SK-N-SH (cell line): ENCODE data around the gene POLN. TPM values are rescaled to one million over a fixed set of nuclear protein-coding genes. Genes with fewer than 3 reads are reported as not detected.

Experiments used
- CTCF ChIA-PET: fragments of 300-600, 350-600 bp; formaldehyde crosslinking; extraction: SDS; loops from one replicate; lab custom pipeline; 2021; lab: Yijun Ruan, JAX
- POLR2A ChIA-PET: fragments of 350-600 bp; sonication (Branson Sonifier 250); formaldehyde crosslinking; extraction: SDS; loops from one replicate; lab custom pipeline; 2020; ENCODE audit warnings: antibody characterized with exemption, inconsistent platforms; lab: Yijun Ruan, JAX
- DNase-seq: peaks from one replicate; pipeline ENCODE4 v3.0.0; 2012
- H2AFZ ChIP-seq: fragments of 200-600 bp; sonication (generic); 2 replicates; pipeline ENCODE4 v1.8.1; 2016; ENCODE audit warnings: antibody characterized with exemption, mild to moderate bottlenecking, low read depth
- H3F3A ChIP-seq: fragments of 200-600 bp; sonication (generic); replicated peaks from 2 replicates; pipeline ENCODE3; 2016; ENCODE audit warnings: antibody characterized with exemption, mild to moderate bottlenecking; ENCODE audit not compliant: insufficient read depth
- H3K27ac ChIP-seq, 2 experiments: fragments of 200-500 bp in 1 of 2; fragments of 200-600 bp in 1 of 2; sonication (Bioruptor generic) in 1 of 2; sonication (generic), shearing (Covaris generic) in 1 of 2; 2 replicates each; pipeline versions ENCODE4 v1.5.1 to v1.6.1; 2014 to 2016; ENCODE audit warnings: low read depth in 2 of 2, inconsistent platforms in 1 of 2, low read length in 1 of 2, mild to moderate bottlenecking in 1 of 2, mixed read lengths in 1 of 2
- H3K27me3 ChIP-seq: fragments of 200-600 bp; sonication (generic), shearing (Covaris generic); 2 replicates; pipeline ENCODE4 v1.6.1; 2016; ENCODE audit warnings: mixed run types; ENCODE audit not compliant: insufficient read depth
- H3K36me3 ChIP-seq, 2 experiments: fragments of 200-500 bp in 1 of 2; fragments of 200-600 bp in 1 of 2; sonication (Bioruptor generic) in 1 of 2; sonication (generic) in 1 of 2; replicated peaks in 1 of 2; 2 replicates each; pipeline versions ENCODE3 to v1.5.1; 2014 to 2016; ENCODE audit warnings: low read length in 1 of 2, mild to moderate bottlenecking in 1 of 2; ENCODE audit not compliant: insufficient read depth in 2 of 2, control insufficient read depth in 1 of 2
- H3K4me1 ChIP-seq, 2 experiments: fragments of 200-500 bp in 1 of 2; fragments of 200-600 bp in 1 of 2; sonication (Bioruptor generic) in 1 of 2; sonication (generic), shearing (Covaris generic) in 1 of 2; 2 replicates each; pipeline versions ENCODE4 v1.5.1 to v1.6.1; 2014 to 2016; ENCODE audit warnings: low read depth in 1 of 2, low read length in 1 of 2, mixed run types in 1 of 2; ENCODE audit not compliant: insufficient read depth in 2 of 2, control insufficient read depth in 1 of 2
- H3K4me2 ChIP-seq: fragments of 200-600 bp; sonication (generic), shearing (Covaris generic); 2 replicates; pipeline ENCODE4 v1.6.1; 2017; ENCODE audit warnings: mixed run types
- H3K4me3 ChIP-seq, 2 experiments: fragments of 200-500 bp in 1 of 2; fragments of 200-600 bp in 1 of 2; sonication (Bioruptor generic) in 1 of 2; sonication (generic), shearing (Covaris generic) in 1 of 2; 2 replicates each; pipeline versions ENCODE4 v1.5.1 to v1.8.1; 2014 to 2016; ENCODE audit warnings: low read depth in 2 of 2, inconsistent platforms in 1 of 2, low read length in 1 of 2, mild to moderate bottlenecking in 1 of 2, mixed read lengths in 1 of 2, moderate library complexity in 1 of 2
- H3K79me2 ChIP-seq: fragments of 200-600 bp; sonication (generic); 2 replicates; pipeline ENCODE4 v1.8.1; 2017; ENCODE audit warnings: mild to moderate bottlenecking; ENCODE audit not compliant: insufficient read depth
- H3K9ac ChIP-seq: fragments of 200-600 bp; sonication (generic); 2 replicates; pipeline ENCODE4 v1.6.1; 2017; ENCODE audit warnings: mixed run types
- H3K9me2 ChIP-seq: fragments of 200-600 bp; sonication (generic); 2 replicates; pipeline ENCODE4 v1.6.1; 2017; ENCODE audit warnings: mixed run types
- H3K9me3 ChIP-seq: fragments of 200-600 bp; sonication (generic); 2 replicates; pipeline ENCODE4 v1.6.1; 2017; ENCODE audit warnings: mixed run types, mild to moderate bottlenecking, moderate library complexity
- H4K20me1 ChIP-seq: fragments of 200-600 bp; sonication (generic); 2 replicates; pipeline ENCODE4 v1.6.1; 2017; ENCODE audit warnings: mild to moderate bottlenecking, mixed run types; ENCODE audit not compliant: insufficient read depth
- REST ChIP-seq: IDR thresholded peaks from 2 replicates; pipeline ENCODE4 v1.6.1; 2012; ENCODE audit warnings: mild to moderate bottlenecking, low read depth, low read length, moderate library complexity
- SIN3A ChIP-seq: IDR thresholded peaks from 2 replicates; pipeline ENCODE4 v1.6.1; 2012; ENCODE audit warnings: low read depth, mild to moderate bottlenecking, low read length, moderate library complexity, borderline replicate concordance
- TCF12 ChIP-seq: IDR thresholded peaks from 2 replicates; pipeline ENCODE4 v1.4.0; 2012
- YY1 ChIP-seq: IDR thresholded peaks from 2 replicates; pipeline ENCODE4 v1.4.0; 2012; ENCODE audit warnings: low read depth, mild to moderate bottlenecking
- WGBS: methylation state at CpG from one replicate; pipeline ENCODE4 v1.1.6; 2017; ENCODE audit warnings: low lambda C conversion rate; 5-methylcytosine and 5-hydroxymethylcytosine counted together
- polyA plus RNA-seq, 3 experiments: library from polyadenylated mRNA; depleted of rRNA; stranded (reverse); fragments of >200 nt; gene quantifications; 2 replicates each; pipeline ENCODE4 v1.2.3, GENCODE V29; 2012
- TF ChIP-seq, protein P1 (sequence below): IDR thresholded peaks from 2 replicates; pipeline ENCODE4; 2012
- TF ChIP-seq, protein P2 (sequence below): fragments of 150-350 bp; IDR thresholded peaks from 2 replicates; pipeline ENCODE4 v1.6.1; 2016; ENCODE audit warnings: mild to moderate bottlenecking, low read depth, low read length

Gene POLN
- polyA plus RNA-seq, 1 of the 3 experiments (the other 2 are of a cell fraction) = 0.67 TPM

- Histone ChIP-seq H3K79me2 (no peaks in the 10 kb centered on the region), H2AFZ (no peak overlapping the region), H3K4me3 (no peak overlapping the region), H3K36me3 (no peaks in the 10 kb centered on the region), H3K9me2 (no peaks in the 10 kb centered on the region), H3K4me1 (peaks cover 0 to 22% of the 10 kb centered on the region in 2 experiments; a peak in 1 of 4 replicates), H3K27me3 (peaks cover 7% of the 10 kb centered on the region), H3K9ac (no peak overlapping the region), H3K9me3 (no peaks in the 10 kb centered on the region), H3K27ac (no peak overlapping the region; a peak in 1 of 4 replicates), H3K4me2 (no peak overlapping the region), H3F3A (no peaks in the 10 kb centered on the region), H4K20me1 (no peaks in the 10 kb centered on the region)
- ChIA-PET CTCF (interaction anchor here (1.9 kb wide), 1 partner anchor 13 kb away, joined by 6 read pairs; no protein-coding TSS in a partner anchor), POLR2A (interaction anchor here (0.6 kb wide), 1 partner anchor 1085 kb away, joined by 3 read pairs; no protein-coding TSS in a partner anchor)
- no peak for DNase-seq
- WGBS = 73% methylated on average over 6 of the region's 11 CpGs
- TF ChIP-seq YY1 = no peak
- TF ChIP-seq, protein P1, sequence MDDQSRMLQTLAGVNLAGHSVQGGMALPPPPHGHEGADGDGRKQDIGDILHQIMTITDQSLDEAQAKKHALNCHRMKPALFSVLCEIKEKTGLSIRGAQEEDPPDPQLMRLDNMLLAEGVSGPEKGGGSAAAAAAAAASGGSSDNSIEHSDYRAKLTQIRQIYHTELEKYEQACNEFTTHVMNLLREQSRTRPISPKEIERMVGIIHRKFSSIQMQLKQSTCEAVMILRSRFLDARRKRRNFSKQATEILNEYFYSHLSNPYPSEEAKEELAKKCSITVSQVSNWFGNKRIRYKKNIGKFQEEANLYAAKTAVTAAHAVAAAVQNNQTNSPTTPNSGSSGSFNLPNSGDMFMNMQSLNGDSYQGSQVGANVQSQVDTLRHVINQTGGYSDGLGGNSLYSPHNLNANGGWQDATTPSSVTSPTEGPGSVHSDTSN = no peak
- no peak for TF ChIP-seq REST
- no peak for TF ChIP-seq TCF12
- TF ChIP-seq SIN3A = no peak
- TF ChIP-seq, protein P2, sequence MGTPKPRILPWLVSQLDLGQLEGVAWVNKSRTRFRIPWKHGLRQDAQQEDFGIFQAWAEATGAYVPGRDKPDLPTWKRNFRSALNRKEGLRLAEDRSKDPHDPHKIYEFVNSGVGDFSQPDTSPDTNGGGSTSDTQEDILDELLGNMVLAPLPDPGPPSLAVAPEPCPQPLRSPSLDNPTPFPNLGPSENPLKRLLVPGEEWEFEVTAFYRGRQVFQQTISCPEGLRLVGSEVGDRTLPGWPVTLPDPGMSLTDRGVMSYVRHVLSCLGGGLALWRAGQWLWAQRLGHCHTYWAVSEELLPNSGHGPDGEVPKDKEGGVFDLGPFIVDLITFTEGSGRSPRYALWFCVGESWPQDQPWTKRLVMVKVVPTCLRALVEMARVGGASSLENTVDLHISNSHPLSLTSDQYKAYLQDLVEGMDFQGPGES = no peak
Measured at GRCh38 chr4:2062168-2062807, 179.6 kb downstream of the POLN start.
